Transverse colon (tissue), 4 donors: ENCODE measurements around the gene GARIN5B. TPM values are rescaled to one million over a fixed set of nuclear protein-coding genes. Genes with fewer than 3 reads are reported as not detected.

ENCODE experiments used
- DNase-seq: peaks from one replicate; pipeline ENCODE4 v3.0.0-alpha.2; 2019
- H3K27ac ChIP-seq, 4 donors: fragments of 200-600 bp; sonication (generic); 2 replicates each; pipeline ENCODE4 v1.5.1; 2016 to 2018; ENCODE audit warnings: inconsistent platforms in 4 of 4
- H3K27me3 ChIP-seq: fragments of 200-600 bp; sonication (generic); 2 replicates; pipeline ENCODE4 v1.5.1; 2017; ENCODE audit warnings: inconsistent platforms
- H3K36me3 ChIP-seq, 4 donors: fragments of 200-600 bp; sonication (generic); 2 replicates each; pipeline ENCODE4 v1.5.1; 2017 to 2019; ENCODE audit warnings: inconsistent platforms in 4 of 4
- H3K4me1 ChIP-seq, 4 donors: fragments of 200-600 bp; sonication (generic); 2 replicates each; pipeline ENCODE4 v1.5.1; 2017 to 2020; ENCODE audit warnings: inconsistent platforms in 4 of 4
- H3K4me3 ChIP-seq, 4 donors: fragments of 200-600 bp; sonication (generic); 1 replicate in 1 of 4; 2 replicates in 3 of 4; pipeline versions ENCODE4 v1.5.1 to v1.6.1; 2017 to 2019; ENCODE audit warnings: inconsistent platforms in 4 of 4
- H3K9me3 ChIP-seq, 2 donors: fragments of 200-600 bp; sonication (generic); 2 replicates each; pipeline ENCODE4 v1.5.1; 2017 to 2019; ENCODE audit warnings: inconsistent platforms in 2 of 2
- EP300 ChIP-seq: sonication (generic); formaldehyde crosslinking; IDR thresholded peaks from one replicate; pipeline ENCODE4 v1.6.1; 2017; ENCODE audit warnings: antibody characterized with exemption, low read depth
- POLR2A ChIP-seq: fragments of 450-650 bp; IDR thresholded peaks from one replicate; pipeline ENCODE4 v1.6.1; 2016; ENCODE audit warnings: antibody characterized with exemption, mild to moderate bottlenecking, moderate library complexity
- POLR2AphosphoS5 ChIP-seq, 3 donors: sonication (generic); formaldehyde crosslinking; IDR thresholded peaks; one replicate each; pipeline ENCODE4 v1.6.1; 2016; ENCODE audit warnings: antibody characterized with exemption in 3 of 3
- WGBS, 2 donors: methylation state at CpG; one replicate each; pipeline ENCODE4 v1.1.5; 2018; ENCODE audit warnings: low coverage in 1 of 2; 5-methylcytosine and 5-hydroxymethylcytosine counted together
- in situ Hi-C, 4 donors: fragments of 200-750 bp; cut with MboI; loops; one replicate each; pipeline versions ENCODE4 v1.15.0 to v1.15.1; 2017; ENCODE audit warnings: low sequenced_read_pairs in 3 of 4, low pct_ligation_motif_present in 1 of 4, low pct_unique_long_range_greater_than_20kb in 1 of 4
- intact Hi-C: fragments of 100-400 bp; cut with DNase I; formaldehyde crosslinking; loops from one replicate; pipeline ENCODE4 v1.15.1; 2023; ENCODE audit warnings: low total_unique reads
- total RNA-seq, 4 donors: library from RNA; depleted of rRNA; stranded (reverse); fragments of >200 nt; gene quantifications; one replicate each; pipeline ENCODE4 v1.1.0, GENCODE V29; 2016
- TF ChIP-seq, protein P1 (sequence below), 5 experiments: fragments of 200-600 bp in 3 of 5; fragments of 450-650 bp in 2 of 5; sonication (generic) in 3 of 5; IDR thresholded peaks; 1 replicate in 2 of 5; 2 replicates in 3 of 5; pipeline ENCODE4 v1.5.1; 2016 to 2017; ENCODE audit warnings: antibody characterized with exemption in 5 of 5, inconsistent platforms in 3 of 5, mild to moderate bottlenecking in 2 of 5, moderate library complexity in 1 of 5

Gene GARIN5B
- total RNA-seq, 4 donors from 2014 or later, result not detected

- H3K4me1 ChIP-seq, result no peaks in the 10 kb centered on the region
- intact Hi-C loops (no loop called here), in situ Hi-C loops (loop anchor here in 1 of 4 donors (25.0 kb wide), 1 partner anchor 111 kb away; the partner anchor contains the start of genes BRSK1 and HSPBP1)
- H3K4me3 ChIP-seq, result no peak overlapping the region
- no peak for DNase-seq
- 78 to 79% methylated on average over 4 to 12 of the region's 12 CpGs for WGBS, 2 donors
- H3K27me3 ChIP-seq, result no peaks in the 10 kb centered on the region
- TF ChIP-seq EP300 (no peak), POLR2AphosphoS5 (IDR thresholded peaks at IDR 0.05) (no peak), POLR2A (no peak)
- TF ChIP-seq, protein P1, sequence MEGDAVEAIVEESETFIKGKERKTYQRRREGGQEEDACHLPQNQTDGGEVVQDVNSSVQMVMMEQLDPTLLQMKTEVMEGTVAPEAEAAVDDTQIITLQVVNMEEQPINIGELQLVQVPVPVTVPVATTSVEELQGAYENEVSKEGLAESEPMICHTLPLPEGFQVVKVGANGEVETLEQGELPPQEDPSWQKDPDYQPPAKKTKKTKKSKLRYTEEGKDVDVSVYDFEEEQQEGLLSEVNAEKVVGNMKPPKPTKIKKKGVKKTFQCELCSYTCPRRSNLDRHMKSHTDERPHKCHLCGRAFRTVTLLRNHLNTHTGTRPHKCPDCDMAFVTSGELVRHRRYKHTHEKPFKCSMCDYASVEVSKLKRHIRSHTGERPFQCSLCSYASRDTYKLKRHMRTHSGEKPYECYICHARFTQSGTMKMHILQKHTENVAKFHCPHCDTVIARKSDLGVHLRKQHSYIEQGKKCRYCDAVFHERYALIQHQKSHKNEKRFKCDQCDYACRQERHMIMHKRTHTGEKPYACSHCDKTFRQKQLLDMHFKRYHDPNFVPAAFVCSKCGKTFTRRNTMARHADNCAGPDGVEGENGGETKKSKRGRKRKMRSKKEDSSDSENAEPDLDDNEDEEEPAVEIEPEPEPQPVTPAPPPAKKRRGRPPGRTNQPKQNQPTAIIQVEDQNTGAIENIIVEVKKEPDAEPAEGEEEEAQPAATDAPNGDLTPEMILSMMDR (IDR thresholded peaks at IDR 0.05), result no peak
- no peak overlapping the region for H3K27ac ChIP-seq
- no peaks in the 10 kb centered on the region for H3K9me3 ChIP-seq
- peaks cover 0 to 16% (median 0%) of the 10 kb centered on the region in 4 donors for H3K36me3 ChIP-seq
These were observed 35.3 kb upstream of the GARIN5B start for GRCh38 chr19:55398200-55398925.

DNA sequence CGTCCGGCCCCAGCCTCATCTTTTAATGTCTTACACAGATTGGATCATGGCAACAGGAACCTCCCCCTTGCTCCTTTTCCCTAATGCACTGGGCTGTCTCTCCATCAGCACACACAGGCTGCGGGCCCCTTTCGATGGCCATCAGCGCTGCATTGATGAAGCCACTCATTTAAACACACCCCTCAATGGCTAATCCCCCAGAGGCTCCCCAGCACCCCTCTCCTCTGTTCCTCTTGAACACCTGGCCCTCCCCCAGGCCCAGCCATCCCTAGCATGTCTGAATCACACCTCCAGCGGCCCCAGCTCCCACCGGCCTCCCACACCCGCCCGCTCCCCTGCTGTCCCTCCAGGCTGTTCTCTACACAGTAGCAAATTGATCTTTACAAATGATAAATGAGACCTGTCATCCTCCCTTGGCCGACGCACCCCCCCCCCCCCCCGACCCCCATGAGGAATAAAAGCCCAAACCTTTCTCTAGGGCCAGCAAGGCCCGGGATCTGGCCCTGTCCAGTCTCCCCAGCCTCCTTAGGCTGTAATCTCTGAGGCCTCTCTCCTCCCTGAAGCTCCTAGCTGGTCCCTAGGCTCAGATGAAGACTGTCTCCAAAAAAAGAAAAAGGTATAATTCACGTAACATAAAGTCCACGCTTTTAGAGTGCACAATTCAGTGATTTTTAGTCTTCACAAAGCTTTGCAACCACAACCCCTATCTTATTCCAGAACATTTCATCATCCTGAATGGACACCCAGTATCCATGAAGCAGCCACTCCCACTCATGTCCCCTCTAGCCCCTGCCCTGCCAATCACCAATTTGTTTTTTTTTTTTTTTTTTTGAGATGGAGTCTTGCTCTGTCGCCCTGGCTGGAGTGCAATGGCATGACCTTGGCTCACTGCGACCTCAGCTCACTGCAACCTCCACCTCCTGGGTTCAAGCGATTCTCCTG lies 30.0 kb upstream of the GARIN5B start:
- H3K27me3 ChIP-seq, result no peaks in the 10 kb centered on the region
- in situ Hi-C loops (loop anchor here in 1 of 4 donors (25.0 kb wide), 1 partner anchor 106 kb away; the partner anchor contains the start of genes BRSK1 and HSPBP1), intact Hi-C loops (no loop called here)
- no peaks in the 10 kb centered on the region for H3K9me3 ChIP-seq
- no peak for DNase-seq
- TF ChIP-seq POLR2AphosphoS5 (IDR thresholded peaks at IDR 0.05) (no peak), POLR2A (no peak), EP300 (no peak)
- TF ChIP-seq, protein P1 (IDR thresholded peaks at IDR 0.05), result no peak
- 79 to 90% methylated on average over 7 to 18 of the region's 18 CpGs for WGBS, 2 donors
- peaks cover 0 to 6% (median 0%) of the 10 kb centered on the region in 4 donors for H3K36me3 ChIP-seq
- no peak overlapping the region for H3K4me3 ChIP-seq
- H3K4me1 ChIP-seq, result peaks cover 7 to 21% (median 9%) of the 10 kb centered on the region in 4 donors
- H3K27ac ChIP-seq, result no peak overlapping the region

GRCh38 chr19:55391702-55392615 lies 28.9 kb upstream of the GARIN5B start:
- Histone ChIP-seq H3K27me3 (no peaks in the 10 kb centered on the region), H3K36me3 (peaks cover 0 to 6% (median 0%) of the 10 kb centered on the region in 4 donors), H3K27ac (no peak overlapping the region), H3K4me3 (no peak overlapping the region), H3K4me1 (peaks cover 19 to 32% (median 20%) of the 10 kb centered on the region in 4 donors), H3K9me3 (no peaks in the 10 kb centered on the region)
- 76 to 77% methylated on average over 10 to 18 of the region's 18 CpGs for WGBS, 2 donors
- in situ Hi-C loops (loop anchor here in 1 of 4 donors (25.0 kb wide), 1 partner anchor 105 kb away; the partner anchor contains the start of genes BRSK1 and HSPBP1), intact Hi-C loops (no loop called here)
- DNase-seq, result no peak
- TF ChIP-seq POLR2A (no peak), POLR2AphosphoS5 (IDR thresholded peaks at IDR 0.05) (no peak), EP300 (no peak)
- TF ChIP-seq, protein P1 (IDR thresholded peaks at IDR 0.05), result no peak
